Fibroblast of lung (primary cell): ENCODE results near the gene TIMELESS. TPM values are rescaled to one million over a fixed set of nuclear protein-coding genes. Genes with fewer than 3 reads are reported as not detected.
"Not testable (repeated sequence)": the region's sequence is repeated elsewhere in the genome, so short reads cannot be mapped to it uniquely, and the experiment has no call there.

ENCODE experiments used
- DNase-seq, 2 donors: peaks; one replicate each; pipeline versions ENCODE4 v3.0.0 to v3.0.0-alpha.2; 2010; ENCODE audit warnings: low read depth in 2 of 2
- H2AFZ ChIP-seq: 2 replicates; pipeline ENCODE4 v1.5.1; 2012; ENCODE audit warnings: low read length, control low read depth, inconsistent platforms
- H3K27ac ChIP-seq: 2 replicates; pipeline ENCODE4 v1.5.1; 2011; ENCODE audit warnings: low read length, control low read depth; ENCODE audit not compliant: insufficient read depth
- H3K27me3 ChIP-seq: 2 replicates; pipeline ENCODE4 v1.5.1; 2011; ENCODE audit warnings: mild to moderate bottlenecking, low read length; ENCODE audit not compliant: control insufficient read depth, insufficient read depth
- H3K36me3 ChIP-seq: 2 replicates; pipeline ENCODE4 v1.5.1; 2011; ENCODE audit warnings: low read length; ENCODE audit not compliant: control insufficient read depth, insufficient read depth
- H3K4me1 ChIP-seq: 2 replicates; pipeline ENCODE4 v1.5.1; 2011; ENCODE audit warnings: low read length; ENCODE audit not compliant: control insufficient read depth, insufficient read depth; ENCODE audit errors: extremely low read depth
- H3K4me2 ChIP-seq: 2 replicates; pipeline ENCODE4 v1.5.1; 2011; ENCODE audit warnings: low read length, control low read depth; ENCODE audit not compliant: insufficient read depth; ENCODE audit errors: extremely low read depth
- H3K4me3 ChIP-seq, 4 experiments: fragments of 200-600 bp in 1 of 4; sonication (generic) in 1 of 4; replicated peaks in 1 of 4; 2 replicates each; pipeline ENCODE4 v1.5.1; 2011 to 2016; ENCODE audit warnings: low read length in 4 of 4, low read depth in 3 of 4, mild to moderate bottlenecking in 3 of 4, control low read depth in 2 of 4, inconsistent platforms in 1 of 4, mixed read lengths in 1 of 4; ENCODE audit not compliant: insufficient read depth in 1 of 4; ENCODE audit errors: control extremely low read depth in 1 of 4
- H3K79me2 ChIP-seq: 2 replicates; pipeline ENCODE4 v1.5.1; 2012; ENCODE audit warnings: mild to moderate bottlenecking, low read length, inconsistent platforms; ENCODE audit not compliant: control insufficient read depth, insufficient read depth
- H3K9ac ChIP-seq: 2 replicates; pipeline ENCODE4 v1.5.1; 2011; ENCODE audit warnings: mild to moderate bottlenecking, low read length, control low read depth; ENCODE audit not compliant: insufficient read depth
- H3K9me3 ChIP-seq: 2 replicates; pipeline ENCODE4 v1.5.1; 2012; ENCODE audit warnings: low read depth, low read length; ENCODE audit not compliant: control insufficient read depth, insufficient read depth
- H4K20me1 ChIP-seq: 2 replicates; pipeline ENCODE4 v1.5.1; 2011; ENCODE audit warnings: low read length; ENCODE audit not compliant: control insufficient read depth, insufficient read depth; ENCODE audit errors: extremely low read depth
- CTCF ChIP-seq, 2 donors: IDR thresholded peaks in 1 of 2; conservative IDR thresholded peaks in 1 of 2; 1 replicate in 1 of 2; 2 replicates in 1 of 2; pipeline ENCODE4 v1.5.1; 2011 to 2012; ENCODE audit warnings: low read length in 2 of 2, control low read depth in 1 of 2, inconsistent platforms in 1 of 2, low read depth in 1 of 2, mild to moderate bottlenecking in 1 of 2
- EZH2 ChIP-seq: IDR thresholded peaks from 2 replicates; pipeline ENCODE4 v1.5.1; 2012; ENCODE audit warnings: low read length, control low read depth, mild to moderate bottlenecking; ENCODE audit errors: missing control alignments
- polyA plus RNA-seq, 2 donors: library from polyadenylated mRNA; depleted of rRNA in 1 of 2; stranded (reverse) in 1 of 2; unstranded in 1 of 2; fragments of >200 nt; gene quantifications; 2 replicates each; pipeline ENCODE4 v1.2.1, GENCODE V29; 2011 to 2012; ENCODE audit warnings: missing spikeins in 1 of 2
- total RNA-seq: library from RNA; depleted of rRNA; stranded (reverse); fragments of >200 nt; gene quantifications from 2 replicates; pipeline ENCODE4 v1.2.1, GENCODE V29; 2014

TIMELESS gene
- total and polyA plus RNA-seq, 2 donors (not counting 1 experiment from before 2014, with no cell fraction given), result 1.2 to 5.9 TPM

- no peaks in the 10 kb centered on the region for H4K20me1 ChIP-seq
- H3K27ac ChIP-seq, result no peak overlapping the region
- no peak overlapping the region for H3K9ac ChIP-seq
- H3K9me3 ChIP-seq, result no peaks in the 10 kb centered on the region
- H3K27me3 ChIP-seq, result no peaks in the 10 kb centered on the region
- TF ChIP-seq EZH2, result no peak
- no peak for TF ChIP-seq CTCF (conservative IDR thresholded peaks at IDR 0.05 in 1 of 2, IDR thresholded peaks at IDR 0.05 in 1 of 2; ENCODE audit: low read depth in 1 of 2, low read length in 2 of 2)
- H3K36me3 ChIP-seq, result no peaks in the 10 kb centered on the region
- no peak overlapping the region for H3K4me3 ChIP-seq
- no peaks in the 10 kb centered on the region for H3K79me2 ChIP-seq
- H3K4me1 ChIP-seq, result no peaks in the 10 kb centered on the region
- H2AFZ ChIP-seq, result no peak overlapping the region
- no peak overlapping the region for H3K4me2 ChIP-seq
- no peak for DNase-seq
These were observed 40.3 kb downstream of the TIMELESS start for GRCh38 chr12:56408799-56409417.

GRCh38 chr12:56404227-56404626 is 45.0 kb downstream of the TIMELESS start:
- H3K4me2 ChIP-seq, H3K9ac ChIP-seq, H2AFZ ChIP-seq, H3K9me3 ChIP-seq, H3K27me3 ChIP-seq, H3K4me1 ChIP-seq, H3K79me2 ChIP-seq, DNase-seq, H4K20me1 ChIP-seq, H3K27ac ChIP-seq, H3K36me3 ChIP-seq, H3K4me3 ChIP-seq: not testable (repeated sequence)

- H3K27ac ChIP-seq, H3K79me2 ChIP-seq, H3K27me3 ChIP-seq, H3K4me2 ChIP-seq, H3K9ac ChIP-seq, H2AFZ ChIP-seq, H3K4me3 ChIP-seq, H3K9me3 ChIP-seq, DNase-seq, H3K36me3 ChIP-seq, H3K4me1 ChIP-seq, H4K20me1 ChIP-seq: not testable (repeated sequence)
These were observed 47.6 kb downstream of the TIMELESS start for GRCh38 chr12:56401612-56402011.

GRCh38 chr12:56401125-56401524 is 48.1 kb downstream of the TIMELESS start:
- not testable (repeated sequence) for H3K9ac ChIP-seq, H3K79me2 ChIP-seq, H4K20me1 ChIP-seq, H3K4me2 ChIP-seq, H3K4me1 ChIP-seq, H2AFZ ChIP-seq, H3K4me3 ChIP-seq, H3K27me3 ChIP-seq, H3K9me3 ChIP-seq, DNase-seq, H3K27ac ChIP-seq, H3K36me3 ChIP-seq

GRCh38 chr12:56399466-56399865 is 49.8 kb downstream of the TIMELESS start:
- not testable (repeated sequence) for H2AFZ ChIP-seq, H3K4me2 ChIP-seq, H3K27ac ChIP-seq, H3K4me1 ChIP-seq, H4K20me1 ChIP-seq, DNase-seq, H3K36me3 ChIP-seq, H3K9me3 ChIP-seq, H3K27me3 ChIP-seq, H3K79me2 ChIP-seq, H3K4me3 ChIP-seq, H3K9ac ChIP-seq
